ENCODE measurements around the gene APOH.

The APOH gene

GRCh38 chr17:66191593-66192377, 37.4 kb downstream of the APOH start, which contains the start of gene CEP112:
Gene CEP112 (minus strand): TSS chr17:66192133.
- DNase-seq: peak; percentile 78 to 93 (median 88)

GRCh38 chr17:66190738-66191592, 38.2 kb downstream of the APOH start:
- DNase-seq: no peak

GRCh38 chr17:66187718-66188117, 41.5 kb downstream of the APOH start:
- DNase-seq: no peak

- no peak for DNase-seq
Observed at GRCh38 chr17:66185862-66186261, 43.4 kb downstream of the APOH start.

- no peak for DNase-seq
Observed at GRCh38 chr17:66184392-66184791, 44.8 kb downstream of the APOH start.

GRCh38 chr17:66183529-66183928, 45.7 kb downstream of the APOH start:
- DNase-seq: no peak

GRCh38 chr17:66178642-66179041, 50.6 kb downstream of the APOH start:
- DNase-seq: no peak

GRCh38 chr17:66177048-66177447, 52.2 kb downstream of the APOH start:
- DNase-seq: no peak

GRCh38 chr17:66175892-66176291, 53.3 kb downstream of the APOH start:
- DNase-seq: no peak

GRCh38 chr17:66172691-66173223, 56.5 kb downstream of the APOH start:
- no peak for DNase-seq

GRCh38 chr17:66172144-66172543, 57.1 kb downstream of the APOH start:
- no peak for DNase-seq

GRCh38 chr17:66171692-66172091, 57.5 kb downstream of the APOH start:
- no peak for DNase-seq

GRCh38 chr17:66171172-66171571, 58.0 kb downstream of the APOH start:
- no peak for DNase-seq

GRCh38 chr17:66169839-66170238, 59.4 kb downstream of the APOH start:
- no peak for DNase-seq

GRCh38 chr17:66167189-66167815, 61.9 kb downstream of the APOH start:
- no peak for DNase-seq

GRCh38 chr17:66165537-66166123, 63.6 kb downstream of the APOH start:
- DNase-seq: peak in 2 of 5 donors; percentile 12 to 28

Data from T-helper 1 cell (primary cell).